Fibroblast of skin of back (primary cell): Measurements from ENCODE around the gene TMEM63B.
"Not testable (repeated sequence)": the region's sequence is repeated elsewhere in the genome, so short reads cannot be mapped to it uniquely, and the experiment has no call there.

Experiments
- DNase-seq: peaks from one replicate; pipeline ENCODE4 v3.0.0-alpha.2; 2013

The TMEM63B gene

GRCh38 chr6:44117397-44118128, 9.8 kb upstream of the TMEM63B start:
- no peak for DNase-seq

- DNase-seq = no peak
Measured at GRCh38 chr6:44119704-44120262, 7.6 kb upstream of the TMEM63B start.

GRCh38 chr6:44120692-44121443, 6.5 kb upstream of the TMEM63B start:
- DNase-seq = no peak

DNA sequence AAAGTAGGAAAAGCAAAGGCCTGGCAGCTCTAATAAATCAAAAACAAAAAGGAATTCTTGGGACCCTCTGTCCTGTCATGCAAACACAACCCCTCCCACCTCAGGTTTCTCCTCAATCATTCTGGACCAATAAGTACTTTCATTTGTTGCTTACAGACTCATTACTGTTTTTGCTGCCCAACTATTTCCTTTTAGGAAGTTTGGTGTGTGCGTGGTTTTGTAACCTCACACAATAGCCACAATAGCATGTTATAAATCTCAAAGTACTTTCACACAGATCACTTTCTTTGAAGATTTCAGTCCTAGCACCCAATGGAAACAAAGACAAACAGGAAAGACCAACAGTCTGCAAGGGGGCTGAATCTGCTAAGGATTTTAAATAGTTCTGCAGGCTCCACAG, 4.6 kb upstream of the TMEM63B start:
- no peak for DNase-seq

GRCh38 chr6:44123544-44123943, 3.8 kb upstream of the TMEM63B start:
- DNase-seq = no peak

DNA sequence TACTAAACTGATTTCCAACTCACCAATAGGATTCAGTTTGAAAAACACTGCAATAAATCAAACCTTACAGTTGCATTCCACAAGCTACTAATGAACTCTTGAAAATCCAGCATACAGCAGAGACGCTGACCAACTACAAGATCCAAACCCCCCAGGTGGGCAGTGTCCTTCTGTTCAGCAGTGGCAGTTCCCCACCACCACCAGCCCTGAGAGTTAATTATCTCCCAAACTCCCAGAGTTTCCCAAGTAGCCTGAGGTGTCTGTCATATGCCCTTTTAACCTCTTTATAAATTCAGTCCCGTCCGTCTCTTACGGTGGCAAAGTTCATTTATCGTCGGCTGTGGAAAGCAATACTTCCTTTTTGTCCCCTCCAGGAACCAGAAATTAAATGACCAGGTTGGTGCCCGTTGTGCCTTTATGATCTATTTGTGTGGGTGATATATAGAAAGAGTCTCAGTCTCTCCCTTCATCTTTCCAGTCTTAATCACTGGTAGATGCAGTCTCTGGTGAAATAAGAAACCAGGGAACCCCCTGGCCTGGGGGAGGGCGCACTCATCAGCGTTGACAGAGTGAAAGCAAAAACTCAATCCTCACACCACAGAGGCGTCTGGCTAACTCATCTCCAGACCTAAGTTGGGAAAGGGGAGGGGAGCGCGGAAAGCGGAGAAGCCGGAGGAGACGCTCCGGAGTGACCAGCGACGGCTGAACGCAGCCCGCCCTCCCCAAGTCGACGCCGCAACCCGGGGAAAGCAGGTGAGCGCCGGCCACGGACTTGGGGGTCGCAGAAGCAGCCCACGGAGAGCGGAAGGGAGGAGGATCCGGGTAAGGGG, 819 bp upstream of the TMEM63B start:
- peak; percentile 81 for DNase-seq

DNA sequence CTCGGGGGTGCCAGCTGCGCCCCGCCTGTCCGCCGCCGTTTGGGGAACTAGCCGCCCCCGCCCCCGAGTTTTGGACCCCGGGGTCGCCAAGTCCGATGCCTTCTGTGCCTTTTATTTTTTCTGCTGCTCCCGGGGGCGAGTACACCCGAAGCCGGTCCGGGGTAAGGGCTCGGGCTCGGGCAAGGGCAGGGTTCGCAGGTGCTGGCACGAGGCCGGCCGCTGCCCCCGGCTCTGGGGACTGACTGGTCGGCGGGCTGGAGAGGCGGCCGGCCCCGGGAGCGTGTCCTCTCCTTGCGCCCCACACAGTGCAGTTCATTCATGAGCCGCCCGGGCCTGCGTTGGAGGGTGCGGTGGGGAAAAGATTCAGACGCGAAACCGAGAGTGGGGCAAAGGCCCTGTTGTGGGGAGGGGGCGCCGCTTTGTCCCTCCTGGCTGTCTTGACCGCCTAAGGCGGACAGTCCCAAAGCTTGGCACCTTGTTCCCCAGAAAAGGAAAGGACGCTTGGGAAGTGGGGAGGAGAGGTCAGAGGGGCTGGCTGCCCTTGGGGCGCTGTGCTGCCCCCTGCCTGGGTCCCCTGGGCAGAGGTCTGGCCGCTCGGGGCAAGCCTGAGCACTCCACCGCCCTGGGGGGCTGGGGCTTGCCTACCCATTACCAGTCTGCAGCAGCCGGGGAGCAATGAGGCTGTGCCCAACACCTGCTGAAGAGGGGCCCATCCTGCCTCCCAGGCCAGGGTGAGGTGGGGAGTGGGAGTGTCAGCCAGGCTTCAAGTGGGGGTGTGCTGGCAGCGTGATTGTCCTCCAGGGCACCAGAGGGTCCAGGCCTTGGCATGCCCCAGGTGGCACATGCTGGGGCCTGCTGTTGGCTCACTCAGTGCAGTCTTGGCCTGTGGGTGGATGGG, 915 bp downstream of the TMEM63B start:
- peak; percentile 40 for DNase-seq

DNA sequence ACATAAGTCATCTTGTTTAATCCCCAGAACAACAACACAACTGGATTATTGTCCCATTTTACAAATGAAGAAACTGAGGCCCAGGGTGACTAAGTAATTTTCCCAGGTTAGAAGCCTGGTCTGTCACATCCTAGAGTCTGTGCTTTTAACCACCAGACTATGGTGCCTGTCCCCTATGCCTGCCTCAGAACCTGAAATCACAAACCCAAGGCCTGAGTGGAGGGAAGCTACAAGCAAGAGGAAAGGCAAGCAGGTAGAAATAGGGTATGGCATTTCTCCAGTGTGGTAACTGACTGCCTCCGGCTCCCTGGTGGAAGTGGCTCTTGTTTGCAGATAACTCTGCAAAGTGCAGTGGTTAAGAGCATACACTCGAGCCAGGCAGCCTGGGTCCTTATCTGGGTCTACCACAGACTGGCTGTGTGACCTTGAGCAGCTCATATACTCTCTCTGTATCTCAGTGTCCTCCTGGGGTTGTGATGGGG, 2.5 kb downstream of the TMEM63B start:
- no peak for DNase-seq

GRCh38 chr6:44131892-44132291, 4.5 kb downstream of the TMEM63B start:
- no peak for DNase-seq

- DNase-seq = no peak
Measured at GRCh38 chr6:44132476-44132875, 5.1 kb downstream of the TMEM63B start.

GRCh38 chr6:44133003-44133931, 5.9 kb downstream of the TMEM63B start:
- DNase-seq = peak; percentile 72

- DNase-seq = no peak
Measured at GRCh38 chr6:44133981-44134711, 6.8 kb downstream of the TMEM63B start.

GRCh38 chr6:44135173-44135758, 7.9 kb downstream of the TMEM63B start:
- no peak for DNase-seq

DNA sequence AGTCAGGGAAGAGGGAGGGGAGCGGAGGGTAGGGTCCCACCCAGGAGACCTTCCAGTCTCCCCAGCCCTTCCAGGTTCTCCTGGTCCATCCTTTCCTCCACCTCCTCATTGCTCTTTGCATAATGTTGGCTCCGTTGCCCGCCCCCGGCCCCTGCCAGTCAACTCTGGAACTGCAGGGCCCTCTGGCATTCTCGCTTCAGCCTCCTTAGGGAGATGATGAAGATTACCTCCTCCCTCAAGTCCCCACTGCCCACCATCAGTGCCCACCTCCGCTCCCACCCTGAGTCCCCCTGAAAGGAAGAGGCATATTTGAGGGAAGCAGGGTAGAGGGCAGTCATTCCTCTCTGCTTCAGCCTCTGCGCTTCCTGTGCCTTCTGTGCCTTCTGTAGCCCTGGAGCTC, 8.5 kb downstream of the TMEM63B start:
- DNase-seq = no peak

DNA sequence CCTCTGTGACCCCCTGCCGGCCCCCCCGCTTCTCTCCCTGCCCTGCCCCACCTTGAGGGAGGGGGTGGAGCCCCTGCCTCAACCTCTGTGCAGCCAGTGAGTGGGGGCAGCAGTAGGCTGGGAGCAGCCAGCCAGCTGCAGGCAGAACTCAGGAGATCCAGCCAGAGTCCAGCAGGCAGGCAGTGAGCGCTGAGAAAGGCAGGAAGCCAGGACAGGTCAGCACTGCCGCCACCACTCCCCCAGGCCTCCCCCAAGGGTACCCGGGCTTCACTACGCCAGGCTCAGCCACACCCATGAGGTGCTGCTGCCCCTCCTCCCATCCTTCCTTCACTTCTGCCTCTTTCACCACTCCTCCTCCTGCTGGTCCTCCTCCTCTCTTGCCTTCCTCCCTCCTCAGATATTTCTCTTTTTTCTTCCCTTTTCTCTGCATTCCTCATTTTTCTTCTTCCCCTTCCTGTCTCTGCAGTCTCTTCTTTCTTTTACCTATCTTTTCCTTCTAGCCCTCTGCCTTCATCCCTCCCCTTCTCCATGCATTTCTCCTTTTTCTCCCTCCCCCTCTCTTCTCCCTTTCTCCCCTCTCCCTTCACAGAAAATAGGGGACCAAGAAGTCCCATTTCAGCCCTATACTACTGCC, 11.5 kb downstream of the TMEM63B start:
- DNase-seq = no peak

DNA sequence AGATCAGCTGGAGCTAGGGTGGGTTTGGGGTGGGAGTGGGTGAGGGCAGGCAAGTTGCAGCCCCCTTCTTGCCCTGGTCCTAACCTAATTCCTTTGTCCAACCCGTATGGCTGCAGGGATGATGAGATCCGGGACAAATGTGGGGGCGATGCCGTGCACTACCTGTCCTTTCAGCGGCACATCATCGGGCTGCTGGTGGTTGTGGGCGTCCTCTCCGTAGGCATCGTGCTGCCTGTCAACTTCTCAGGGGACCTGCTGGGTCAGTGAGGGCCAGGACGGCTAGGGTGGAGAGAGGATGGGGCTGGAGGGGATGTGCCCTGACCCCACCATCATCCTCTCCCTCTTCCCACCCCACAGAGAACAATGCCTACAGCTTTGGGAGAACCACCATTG, 12.0 kb downstream of the TMEM63B start:
- no peak for DNase-seq

DNA sequence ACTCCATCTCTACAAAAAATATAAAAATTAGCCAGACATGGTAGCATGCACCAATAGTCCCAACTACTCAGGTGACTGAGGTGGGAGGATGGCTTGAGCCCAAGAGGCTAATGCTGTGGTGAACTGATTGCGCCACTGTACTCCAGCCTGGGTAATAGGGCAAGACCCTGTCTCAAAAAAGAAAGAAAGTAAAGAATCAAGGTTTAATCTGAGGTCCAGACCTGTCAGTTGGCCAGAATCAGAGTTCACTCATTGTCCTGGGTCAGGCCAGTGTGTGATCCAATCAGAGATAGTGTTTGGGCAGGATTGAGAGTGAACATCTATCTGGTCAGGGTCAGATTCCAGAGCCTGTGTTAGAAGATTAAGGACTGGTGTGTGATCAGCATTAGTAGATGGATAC, 15.5 kb downstream of the TMEM63B start:
- DNase-seq = no peak

DNA sequence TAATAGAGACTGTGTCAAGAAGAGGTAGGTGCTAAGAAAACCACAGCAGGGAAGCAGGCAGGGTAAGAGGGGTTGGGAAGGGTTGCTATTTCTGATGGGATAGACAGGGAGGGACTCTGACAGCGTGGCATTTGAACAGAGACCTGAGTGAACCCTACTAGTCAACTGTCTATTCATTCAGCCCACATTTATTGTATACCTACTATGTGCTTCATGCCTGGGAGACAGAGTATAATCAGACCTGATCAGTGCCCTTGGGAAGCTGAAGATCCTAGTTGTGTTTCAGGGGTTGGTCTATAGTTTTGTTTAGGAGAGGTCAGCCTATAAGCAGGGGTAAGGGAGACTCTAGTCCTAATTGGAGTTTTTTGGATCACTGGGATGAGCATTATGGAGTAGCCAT, 16.4 kb downstream of the TMEM63B start:
- no peak for DNase-seq

DNA sequence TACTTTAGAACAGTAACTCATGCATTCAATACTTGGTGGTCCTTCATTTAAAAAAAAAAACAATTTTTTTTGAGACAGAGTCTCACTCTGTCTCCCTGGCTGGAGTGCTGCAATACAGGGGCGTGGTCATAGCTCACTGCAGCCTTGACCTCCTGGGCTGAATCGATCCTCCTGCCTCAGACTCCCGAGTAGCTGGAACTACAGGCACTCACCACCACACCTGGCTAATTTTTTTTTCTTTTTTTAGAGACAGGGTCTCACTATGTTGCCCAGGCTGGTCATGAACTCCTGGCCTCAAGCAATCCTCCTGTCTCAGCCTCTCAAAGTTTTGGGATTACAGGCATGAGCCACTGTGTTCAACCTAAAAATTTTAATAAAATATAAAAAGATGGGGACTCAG, 17.2 kb downstream of the TMEM63B start:
- DNase-seq = not testable (repeated sequence)
